Measurements from ENCODE around the gene SOCS3.

DNA sequence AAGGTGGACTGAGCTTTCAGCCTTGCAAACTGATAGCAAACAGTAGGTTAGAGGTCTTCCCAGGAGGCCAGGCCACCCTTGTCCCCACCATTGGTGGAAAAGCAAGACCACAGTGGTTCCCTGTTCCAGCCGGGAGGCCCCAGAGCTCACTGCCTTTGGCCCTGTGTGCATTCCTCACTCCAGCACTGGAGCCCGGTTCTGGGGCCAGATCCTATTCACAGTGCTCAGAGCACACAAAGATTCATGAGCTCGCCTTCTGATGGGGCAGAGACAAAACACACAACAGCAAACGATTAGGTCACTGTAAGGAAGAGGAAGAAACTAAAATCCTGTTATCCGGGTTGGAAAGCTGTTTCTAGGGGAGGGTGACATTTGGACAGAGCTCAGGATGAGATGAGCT lies 13.0 kb upstream of the SOCS3 start:
- TF ChIP-seq TAF1 (IDR thresholded peaks at IDR 0.05; ENCODE audit: borderline replicate concordance, insufficient read depth, low read length) (no peak), POLR2AphosphoS5 (IDR thresholded peaks at IDR 0.05; ENCODE audit: low read depth, low read length) (no peak)

Measured in PFSK-1 (cell line).